GM12891 (cell line): ENCODE data around the gene PTF1A.

Experiments
- POLR2A ChIP-seq: IDR thresholded peaks from 2 replicates; pipeline ENCODE4 v1.6.1; 2011; ENCODE audit warnings: low read depth, low read length, control low read depth
- POLR2AphosphoS5 ChIP-seq: IDR thresholded peaks from 2 replicates; pipeline ENCODE4 v1.6.1; 2011; ENCODE audit warnings: low read depth, low read length, control low read depth
- POU2F2 ChIP-seq: IDR thresholded peaks from 2 replicates; pipeline ENCODE4 v1.6.1; 2011; ENCODE audit warnings: low read depth, mild to moderate bottlenecking, control low read depth, low read length, moderate library complexity
- TAF1 ChIP-seq: IDR thresholded peaks from 2 replicates; pipeline ENCODE4 v1.6.1; 2011; ENCODE audit warnings: low read depth, low read length, control low read depth

DNA sequence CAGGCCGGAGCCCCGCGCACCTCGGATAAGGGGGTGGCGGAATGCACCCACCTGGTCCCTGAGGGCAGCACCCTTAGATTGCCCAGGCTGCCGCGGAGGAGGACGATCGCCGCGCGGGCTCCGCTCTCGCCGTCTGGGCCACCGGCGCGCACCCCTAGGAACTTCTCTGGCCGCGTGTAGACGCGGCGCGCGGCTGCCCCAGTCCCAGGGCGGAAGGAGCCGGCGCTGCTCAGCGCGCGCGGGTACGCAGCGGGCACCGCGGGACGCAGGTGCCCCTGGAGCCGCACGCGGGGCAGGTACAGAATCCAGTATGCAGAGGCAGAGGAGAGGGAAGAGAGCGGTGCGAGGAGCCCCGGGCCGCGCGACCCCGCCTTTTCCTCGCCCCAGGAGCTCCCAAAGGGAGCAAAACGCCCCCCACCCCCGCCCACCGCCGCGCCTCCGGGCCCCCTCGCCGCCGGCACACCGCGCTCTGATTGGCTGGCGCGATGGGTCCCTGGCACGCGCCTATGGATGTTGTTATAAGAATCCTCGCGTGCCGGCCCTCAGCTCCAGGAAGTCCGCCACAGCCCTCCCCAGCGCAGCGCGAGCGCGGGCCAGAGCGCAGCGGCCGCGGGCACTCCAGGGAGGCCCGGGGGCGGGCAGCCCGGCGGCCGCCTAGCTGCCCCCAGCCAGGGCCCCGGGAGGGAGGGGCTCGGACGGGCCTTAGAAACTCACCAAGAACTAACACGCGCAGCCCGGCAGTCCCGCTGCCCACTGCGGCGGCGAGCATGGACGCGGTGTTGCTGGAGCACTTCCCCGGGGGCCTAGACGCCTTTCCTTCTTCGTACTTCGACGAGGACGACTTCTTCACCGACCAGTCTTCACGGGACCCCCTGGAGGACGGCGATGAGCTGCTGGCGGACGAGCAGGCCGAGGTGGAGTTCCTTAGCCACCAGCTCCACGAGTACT, at the start of gene PTF1A:
- TF ChIP-seq POLR2A (no peak), POU2F2 (no peak), POLR2AphosphoS5 (no peak), TAF1 (no peak)
